Cardiac fibroblast (primary cell): ENCODE measurements around the gene PTGES2.

Source experiments
- DNase-seq, 2 donors: peaks; one replicate each; pipeline versions ENCODE4 v3.0.0 to v3.0.0-alpha.2; 2010; ENCODE audit warnings: low read depth in 2 of 2
- H3K4me3 ChIP-seq, 2 donors: replicated peaks in 1 of 2; 1 replicate in 1 of 2; 2 replicates in 1 of 2; pipeline ENCODE4 v1.5.1; 2011; ENCODE audit warnings: low read depth in 2 of 2, low read length in 2 of 2, mild to moderate bottlenecking in 2 of 2, moderate library complexity in 1 of 2
- CTCF ChIP-seq: IDR thresholded peaks from one replicate; pipeline ENCODE4 v1.5.1; 2011; ENCODE audit warnings: low read depth, mild to moderate bottlenecking, low read length, inconsistent platforms

Gene PTGES2

GRCh38 chr9:128127568-128127989 is at the start of gene PTGES2:
PTGES2 (minus strand) TSS chr9:128127729; CDS start chr9:128127717, 12 bp downstream.
- TF ChIP-seq CTCF, result no peak

GRCh38 chr9:128175726-128176125 is 48.2 kb upstream of the PTGES2 start:
- no peak for TF ChIP-seq CTCF
- DNase-seq, result no peak
- no peak overlapping the region for H3K4me3 ChIP-seq

More at GRCh38 chr9:128127568-128127989, at the start of gene PTGES2:
- peak; percentile 83 to 91 for DNase-seq
- peak within 1 kb of the TSS; percentile 91 to 94 for H3K4me3 ChIP-seq

GRCh38 chr9:128175102-128175563 is 47.6 kb upstream of the PTGES2 start:
- no peak overlapping the region for H3K4me3 ChIP-seq
- TF ChIP-seq CTCF, result no peak
- DNase-seq, result peak; percentile 10 to 58

GRCh38 chr9:128174062-128174461 is 46.5 kb upstream of the PTGES2 start:
- H3K4me3 ChIP-seq, result no peak overlapping the region
- TF ChIP-seq CTCF, result no peak
- DNase-seq, result no peak

- DNase-seq, result no peak
- H3K4me3 ChIP-seq, result no peak overlapping the region
- no peak for TF ChIP-seq CTCF
These were observed 42.4 kb upstream of the PTGES2 start for GRCh38 chr9:128169925-128170324.

- TF ChIP-seq CTCF, result no peak
- no peak for DNase-seq
- H3K4me3 ChIP-seq, result no peak overlapping the region
These were observed 42.0 kb upstream of the PTGES2 start for GRCh38 chr9:128169492-128169891.

- H3K4me3 ChIP-seq, result no peak overlapping the region
- no peak for TF ChIP-seq CTCF
- no peak for DNase-seq
These were observed 41.3 kb upstream of the PTGES2 start for GRCh38 chr9:128168731-128169308.
